BLaER1 (cell line): ENCODE data around the gene VPS37C.
"Not testable (repeated sequence)": the region's sequence is repeated elsewhere in the genome, so short reads cannot be mapped to it uniquely, and the experiment has no call there.

Experiments
- H3K27ac ChIP-seq: shearing (Covaris generic); formaldehyde crosslinking; 2 replicates; pipeline ENCODE4 v1.8.1; 2022
- H3K27me3 ChIP-seq: shearing (Covaris generic); formaldehyde crosslinking; 2 replicates; pipeline ENCODE4 v1.8.1; 2022
- H3K36me3 ChIP-seq: shearing (Covaris generic); formaldehyde crosslinking; 2 replicates; pipeline ENCODE4 v1.8.1; 2022
- H3K4me1 ChIP-seq: shearing (Covaris generic); formaldehyde crosslinking; 2 replicates; pipeline ENCODE4 v1.8.1; 2022
- H3K4me2 ChIP-seq: shearing (Covaris generic); formaldehyde crosslinking; 2 replicates; pipeline ENCODE4 v1.8.1; 2022
- H3K4me3 ChIP-seq: shearing (Covaris generic); formaldehyde crosslinking; 2 replicates; pipeline ENCODE4 v1.8.1; 2022
- H3K9ac ChIP-seq: shearing (Covaris generic); formaldehyde crosslinking; 2 replicates; pipeline ENCODE4 v1.8.1; 2022
- H3K9me3 ChIP-seq: shearing (Covaris generic); formaldehyde crosslinking; 2 replicates; pipeline ENCODE4 v1.8.1; 2022
- H4K20me1 ChIP-seq: shearing (Covaris generic); formaldehyde crosslinking; 2 replicates; pipeline ENCODE4 v1.8.1; 2022
- Cebpa-rat ChIP-seq: shearing (Covaris generic); IDR thresholded peaks from 2 replicates; pipeline ENCODE4 v1.8.1; 2022

Gene VPS37C

GRCh38 chr11:61103851-61104423 is 57.3 kb downstream of the VPS37C start:
- H3K27ac ChIP-seq = no peak overlapping the region
- no peak for TF ChIP-seq Cebpa-rat
- H3K4me3 ChIP-seq = no peak overlapping the region
- H3K4me1 ChIP-seq = peaks cover 16% of the 10 kb centered on the region
- H3K27me3 ChIP-seq = no peaks in the 10 kb centered on the region
- no peaks in the 10 kb centered on the region; the same call in 1 of the 2 replicates for H3K9me3 ChIP-seq
- no peak overlapping the region for H3K9ac ChIP-seq
- H4K20me1 ChIP-seq = no peaks in the 10 kb centered on the region
- H3K4me2 ChIP-seq = no peak overlapping the region
- H3K36me3 ChIP-seq = no peaks in the 10 kb centered on the region

GRCh38 chr11:61102667-61103571 is 58.3 kb downstream of the VPS37C start:
- Histone ChIP-seq H3K9ac (no peak overlapping the region), H3K9me3 (no peaks in the 10 kb centered on the region; the same call in 1 of the 2 replicates), H3K4me1 (peaks cover 14% of the 10 kb centered on the region; the same call in 1 of the 2 replicates), H3K4me2 (peak overlapping the region; percentile 29; the same call in 1 of the 2 replicates), H3K36me3 (no peaks in the 10 kb centered on the region), H4K20me1 (no peaks in the 10 kb centered on the region), H3K27me3 (no peaks in the 10 kb centered on the region), H3K4me3 (no peak overlapping the region), H3K27ac (0 out of 2 replicates have a peak overlapping the region, but pooled peaks have one; percentile 35)
- TF ChIP-seq Cebpa-rat = no peak

GRCh38 chr11:61098778-61099177 is 62.4 kb downstream of the VPS37C start:
- Histone ChIP-seq H3K4me2 (no peak overlapping the region), H3K27ac (no peak overlapping the region), H3K9me3 (peaks cover 13% of the 10 kb centered on the region), H3K9ac (no peak overlapping the region), H3K4me3 (no peak overlapping the region), H3K4me1 (peaks cover 14% of the 10 kb centered on the region; the same call in 1 of the 2 replicates), H3K36me3 (no peaks in the 10 kb centered on the region), H3K27me3 (no peaks in the 10 kb centered on the region), H4K20me1 (no peaks in the 10 kb centered on the region)
- no peak for TF ChIP-seq Cebpa-rat

GRCh38 chr11:61098261-61098660 is 63.0 kb downstream of the VPS37C start:
- H3K27me3 ChIP-seq, H3K4me2 ChIP-seq, H3K27ac ChIP-seq, H3K9ac ChIP-seq, H4K20me1 ChIP-seq, H3K36me3 ChIP-seq, H3K4me3 ChIP-seq: not testable (repeated sequence)
- H3K4me1 ChIP-seq = peaks cover 14% of the 10 kb centered on the region; the same call in 1 of the 2 replicates
- H3K9me3 ChIP-seq = peaks cover 17% of the 10 kb centered on the region

- H3K4me2 ChIP-seq = no peak overlapping the region
- no peak overlapping the region for H3K4me3 ChIP-seq
- H3K4me1 ChIP-seq = peaks cover 14% of the 10 kb centered on the region
- H4K20me1 ChIP-seq = no peaks in the 10 kb centered on the region
- H3K27ac ChIP-seq = no peak overlapping the region
- H3K27me3 ChIP-seq = no peaks in the 10 kb centered on the region
- no peak for TF ChIP-seq Cebpa-rat
- peaks cover 22% of the 10 kb centered on the region for H3K9me3 ChIP-seq
- no peaks in the 10 kb centered on the region for H3K36me3 ChIP-seq
- H3K9ac ChIP-seq = no peak overlapping the region
Measured at GRCh38 chr11:61095021-61095420, 66.2 kb downstream of the VPS37C start.

GRCh38 chr11:61094167-61094566 is 67.1 kb downstream of the VPS37C start:
- H3K9ac ChIP-seq, H3K4me3 ChIP-seq, H3K36me3 ChIP-seq, H3K27ac ChIP-seq, H4K20me1 ChIP-seq, H3K4me2 ChIP-seq, H3K27me3 ChIP-seq: not testable (repeated sequence)
- Histone ChIP-seq H3K4me1 (peaks cover 14% of the 10 kb centered on the region), H3K9me3 (peaks cover 22% of the 10 kb centered on the region)

- Histone ChIP-seq H3K27ac (no peak overlapping the region), H3K4me2 (no peak overlapping the region), H3K27me3 (no peaks in the 10 kb centered on the region), H3K9me3 (peaks cover 22% of the 10 kb centered on the region), H4K20me1 (no peaks in the 10 kb centered on the region), H3K4me3 (no peak overlapping the region), H3K36me3 (no peaks in the 10 kb centered on the region), H3K4me1 (peaks cover 20% of the 10 kb centered on the region), H3K9ac (no peak overlapping the region)
- no peak for TF ChIP-seq Cebpa-rat
Measured at GRCh38 chr11:61092908-61093763, 68.1 kb downstream of the VPS37C start.

GRCh38 chr11:61092280-61092766 is 68.9 kb downstream of the VPS37C start:
- no peak overlapping the region for H3K9ac ChIP-seq
- TF ChIP-seq Cebpa-rat = no peak
- no peak overlapping the region for H3K27ac ChIP-seq
- peaks cover 20% of the 10 kb centered on the region for H3K4me1 ChIP-seq
- peaks cover 22% of the 10 kb centered on the region for H3K9me3 ChIP-seq
- H3K4me2 ChIP-seq = peak overlapping the region; percentile 50
- no peaks in the 10 kb centered on the region for H3K36me3 ChIP-seq
- no peak overlapping the region for H3K4me3 ChIP-seq
- H4K20me1 ChIP-seq = no peaks in the 10 kb centered on the region
- H3K27me3 ChIP-seq = no peaks in the 10 kb centered on the region

- no peak for TF ChIP-seq Cebpa-rat
- no peaks in the 10 kb centered on the region for H3K27me3 ChIP-seq
- H3K4me1 ChIP-seq = peaks cover 20% of the 10 kb centered on the region
- no peak overlapping the region for H3K4me3 ChIP-seq
- H3K9ac ChIP-seq = no peak overlapping the region
- no peak overlapping the region for H3K27ac ChIP-seq
- H3K9me3 ChIP-seq = peaks cover 22% of the 10 kb centered on the region
- peak overlapping the region; percentile 50 for H3K4me2 ChIP-seq
- H3K36me3 ChIP-seq = no peaks in the 10 kb centered on the region
- no peaks in the 10 kb centered on the region for H4K20me1 ChIP-seq
Measured at GRCh38 chr11:61091373-61092279, 69.6 kb downstream of the VPS37C start.
